Measurements from ENCODE around the gene MLLT10. TPM values are rescaled to one million over a fixed set of nuclear protein-coding genes. Genes with fewer than 3 reads are reported as not detected.

Gene MLLT10
- total and polyA plus RNA-seq, 2 of the 8 experiments (the other 6 are each of a cell fraction or from before 2014, with no cell fraction given), result 53.1 to 62.1 TPM

- no peaks in the 10 kb centered on the region for H3K79me2 ChIP-seq (ENCODE audit: control insufficient read depth in 1 of 2, insufficient read depth in 2 of 2, low read length in 2 of 2)
- no peak overlapping the region for H3K14ac ChIP-seq (ENCODE audit: insufficient read length)
- POLR2A ChIA-PET (ENCODE audit: partially characterized antibody), result no interaction called here
- CTCF ChIA-PET (ENCODE audit: partially characterized antibody), result no interaction called here
- H3K18ac ChIP-seq (ENCODE audit: extremely low read depth, low read length), result no peak overlapping the region
- no peaks in the 10 kb centered on the region for H3K36me3 ChIP-seq (ENCODE audit: control insufficient read depth in 2 of 4, insufficient read depth in 4 of 4, low read length in 3 of 4)
- H3K79me1 ChIP-seq (ENCODE audit: low read depth, low read length), result no peaks in the 10 kb centered on the region
- H2BK5ac ChIP-seq (ENCODE audit: low read depth, low read length), result no peak overlapping the region
- H4K5ac ChIP-seq (ENCODE audit: insufficient read length, low read depth, low read length), result no peak overlapping the region
- H3K23ac ChIP-seq (ENCODE audit: insufficient read length), result no peak overlapping the region
- no peaks in the 10 kb centered on the region for H4K20me1 ChIP-seq (replicated peaks in 1 of 2; ENCODE audit: control insufficient read depth in 1 of 2, insufficient read depth in 2 of 2, low read length in 2 of 2)
- H3K27ac ChIP-seq (ENCODE audit: low read depth, low read length), result no peak overlapping the region
- H3K9ac ChIP-seq (replicated peaks in 1 of 4; ENCODE audit: extremely low read depth in 1 of 4, low read depth in 3 of 4, low read length in 3 of 4), result no peak overlapping the region
- no peaks in the 10 kb centered on the region for H3K9me3 ChIP-seq (ENCODE audit: insufficient read depth in 2 of 2, low read depth in 1 of 2, low read length in 1 of 2)
- H3K4me2 ChIP-seq (ENCODE audit: insufficient read depth in 1 of 2, low read depth in 2 of 2, low read length in 2 of 2), result no peak overlapping the region
- H4K8ac ChIP-seq (ENCODE audit: extremely low read depth, insufficient read depth, low read length), result no peak overlapping the region
- FAIRE-seq (no peak), DNase-seq (ENCODE audit: low read depth in 1 of 2, low spot score in 2 of 2) (no peak)
- H2BK20ac ChIP-seq (ENCODE audit: low read length), result no peak overlapping the region
- no peak overlapping the region for H3K4ac ChIP-seq (replicated peaks; ENCODE audit: insufficient read length, low read depth, low read length)
- H3K23me2 ChIP-seq (ENCODE audit: low read depth, low read length), result no peaks in the 10 kb centered on the region
- H2AFZ ChIP-seq (ENCODE audit: low read length), result no peak overlapping the region
- no peak overlapping the region for H2BK12ac ChIP-seq (ENCODE audit: low read depth, low read length)
- no peak overlapping the region for H4K91ac ChIP-seq (replicated peaks; ENCODE audit: insufficient read length, low read length)
- WGBS, 2 experiments (ENCODE audit: extremely low coverage in 1 of 2, insufficient coverage in 1 of 2, insufficient read length in 1 of 2, insufficient replicate concordance in 2 of 2, low coverage in 1 of 2, low lambda C conversion rate in 2 of 2, missing lambda C conversion rate in 1 of 2), result 87% methylated on average over 2 of the region's 2 CpGs; no CpG with 5 or more reads in 1 of the 2 experiments
- H3K27me3 ChIP-seq (replicated peaks in 1 of 4; ENCODE audit: control insufficient read depth in 3 of 4, extremely low read depth in 1 of 4, insufficient read depth in 3 of 4, low read length in 3 of 4), result no peaks in the 10 kb centered on the region
- H3K4me1 ChIP-seq (replicated peaks in 1 of 4; ENCODE audit: control insufficient read depth in 3 of 4, insufficient read depth in 4 of 4, low read length in 3 of 4), result no peaks in the 10 kb centered on the region
- H3K4me3 ChIP-seq (ENCODE audit: extremely low read depth in 1 of 4, insufficient read depth in 2 of 4, low read depth in 3 of 4, low read length in 4 of 4), result no peak overlapping the region
- no peak overlapping the region for H3K56ac ChIP-seq (replicated peaks; ENCODE audit: insufficient read length, low read depth, low read length)
- no peak overlapping the region for H2BK120ac ChIP-seq (replicated peaks; ENCODE audit: low read depth, low read length)
- H2AK5ac ChIP-seq (ENCODE audit: low read depth, low read length), result no peak overlapping the region
- no peak overlapping the region for H2BK15ac ChIP-seq (ENCODE audit: low read length)
- TF ChIP-seq CHD7 (IDR thresholded peaks at IDR 0.05; ENCODE audit: insufficient replicate concordance, low read length), result no peak
Observed at GRCh38 chr10:21791276-21791675, 257.2 kb downstream of the MLLT10 start.
